H7 (cell line): ENCODE results near the gene RMDN2. TPM values are rescaled to one million over a fixed set of nuclear protein-coding genes. Genes with fewer than 3 reads are reported as not detected.

Experiments
- DNase-seq: peaks from one replicate; pipeline ENCODE4 v3.0.0; 2012
- H3K27me3 ChIP-seq: 2 replicates; pipeline ENCODE4 v1.6.0; 2011; ENCODE audit warnings: mild to moderate bottlenecking, low read length; ENCODE audit not compliant: control insufficient read depth, insufficient read depth
- H3K36me3 ChIP-seq: replicated peaks from 2 replicates; pipeline ENCODE4 v1.5.1; 2011; ENCODE audit warnings: low read length; ENCODE audit not compliant: control insufficient read depth, insufficient read depth
- H3K4me3 ChIP-seq: 2 replicates; pipeline ENCODE4 v1.5.1; 2011; ENCODE audit warnings: low read depth, mild to moderate bottlenecking, control low read depth, low read length, moderate library complexity; ENCODE audit not compliant: insufficient read depth
- total RNA-seq: library from RNA; depleted of rRNA; stranded (reverse); fragments of >200 nt; shearing (Covaris generic); gene quantifications from 2 replicates; pipeline ENCODE4 v1.2.3, GENCODE V29; 2014

The RMDN2 gene
- total RNA-seq, 1 experiment from 2014 or later: 1.8 TPM

DNA sequence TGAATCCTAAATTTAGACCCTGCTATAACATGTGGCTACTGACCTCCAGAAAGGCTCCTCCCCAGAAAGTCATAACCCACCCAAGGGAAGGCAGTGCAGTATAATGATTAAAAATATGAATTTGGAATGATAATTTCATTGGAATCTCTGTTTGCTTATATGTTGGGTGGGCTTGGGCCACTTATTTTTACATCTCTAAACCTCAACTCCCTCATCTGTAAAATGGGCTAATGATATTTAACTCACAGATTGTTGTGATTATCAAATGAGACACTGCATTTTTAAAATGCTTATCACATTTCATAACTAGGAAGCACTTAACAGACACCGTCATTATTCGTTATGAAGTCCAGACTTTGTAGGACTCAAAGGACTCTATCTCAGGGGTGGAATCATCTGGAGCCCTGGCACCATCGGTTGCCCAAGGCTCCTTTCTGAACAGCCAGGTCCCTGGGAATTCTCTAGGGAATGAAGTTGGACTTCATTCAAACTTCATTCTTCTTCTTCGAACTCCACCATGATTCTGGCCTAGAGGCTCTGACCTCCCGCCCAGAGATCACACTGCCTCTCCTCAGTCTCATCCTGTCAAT, 33.1 kb upstream of the RMDN2 start:
- DNase-seq: no peak
- no peaks in the 10 kb centered on the region for H3K27me3 ChIP-seq
- no peaks in the 10 kb centered on the region for H3K36me3 ChIP-seq
- H3K4me3 ChIP-seq: no peak overlapping the region

DNA sequence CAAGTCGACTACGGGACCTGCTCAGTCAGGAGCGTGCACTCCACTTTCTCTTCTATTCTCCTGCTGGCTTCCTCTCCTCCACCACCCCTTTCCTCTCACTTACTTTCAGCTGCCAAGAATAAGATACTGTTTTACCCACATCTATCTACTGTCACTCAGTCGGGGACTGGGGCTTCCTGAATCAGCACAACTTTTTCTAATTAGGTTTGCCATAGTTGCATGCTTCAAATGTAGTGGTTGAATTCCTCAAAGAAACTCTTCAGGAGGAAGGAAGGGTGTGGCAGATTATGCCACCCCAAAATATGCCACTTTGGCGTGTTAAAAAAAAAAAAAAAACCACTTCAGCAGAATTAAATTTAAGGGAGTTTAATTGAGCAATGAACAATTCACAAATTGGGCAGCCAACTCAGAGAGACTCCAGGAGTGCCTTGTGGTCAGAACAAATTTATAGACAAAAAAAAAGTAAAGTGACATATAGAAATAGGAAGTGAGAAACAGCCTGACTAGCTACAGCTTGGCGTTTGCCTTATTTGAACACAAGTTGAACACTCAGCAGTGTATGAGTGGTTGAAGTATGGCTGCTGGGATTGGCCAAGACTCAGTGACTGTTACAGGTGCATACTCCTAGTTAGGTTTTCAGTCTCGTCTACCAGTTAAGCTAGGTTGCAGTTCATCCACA, 32.5 kb upstream of the RMDN2 start:
- Histone ChIP-seq H3K4me3 (no peak overlapping the region), H3K27me3 (no peaks in the 10 kb centered on the region), H3K36me3 (no peaks in the 10 kb centered on the region)
- no peak for DNase-seq

DNA sequence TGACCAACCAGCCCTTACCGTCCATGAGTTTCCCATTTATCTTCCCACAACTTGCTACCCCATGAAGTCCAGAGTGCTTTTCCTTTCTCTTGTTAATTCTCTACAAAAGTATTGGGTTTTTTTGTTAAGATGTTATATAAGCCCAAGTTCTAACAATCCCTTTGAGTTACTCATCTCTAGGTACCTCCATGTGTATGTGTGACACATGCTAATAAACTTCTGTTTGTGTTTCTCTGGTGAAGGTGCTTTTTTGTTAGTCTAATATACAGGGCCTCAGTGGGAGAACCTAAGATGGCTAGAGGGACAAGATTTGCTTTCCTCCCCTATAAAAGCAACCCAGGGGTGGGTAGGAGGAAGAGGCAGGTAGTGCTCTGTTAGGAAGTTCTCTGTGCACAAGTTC, 31.8 kb upstream of the RMDN2 start:
- no peak for DNase-seq
- no peak overlapping the region for H3K4me3 ChIP-seq
- H3K27me3 ChIP-seq: no peaks in the 10 kb centered on the region
- no peaks in the 10 kb centered on the region for H3K36me3 ChIP-seq

DNA sequence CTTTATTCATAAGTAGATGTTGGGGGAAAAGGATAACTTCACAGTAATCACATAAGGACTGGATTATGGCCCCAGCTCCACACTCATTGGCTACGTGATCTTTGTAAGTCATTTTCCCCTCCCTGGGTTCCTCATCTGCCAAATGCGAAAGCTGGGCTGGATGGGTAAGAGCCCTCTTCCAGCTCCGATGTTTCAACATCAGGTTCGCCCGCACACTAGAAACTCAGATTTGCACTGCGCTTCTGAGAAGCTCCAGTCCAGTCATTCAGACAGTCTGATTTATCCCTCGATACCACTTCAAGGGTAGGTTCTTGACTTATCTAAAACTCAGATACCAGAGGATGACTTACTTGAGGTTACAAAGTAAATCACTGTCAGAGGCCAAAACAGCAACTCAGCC, 31.0 kb upstream of the RMDN2 start:
- no peak for DNase-seq
- H3K4me3 ChIP-seq: no peak overlapping the region
- no peaks in the 10 kb centered on the region for H3K27me3 ChIP-seq
- H3K36me3 ChIP-seq: no peaks in the 10 kb centered on the region

DNA sequence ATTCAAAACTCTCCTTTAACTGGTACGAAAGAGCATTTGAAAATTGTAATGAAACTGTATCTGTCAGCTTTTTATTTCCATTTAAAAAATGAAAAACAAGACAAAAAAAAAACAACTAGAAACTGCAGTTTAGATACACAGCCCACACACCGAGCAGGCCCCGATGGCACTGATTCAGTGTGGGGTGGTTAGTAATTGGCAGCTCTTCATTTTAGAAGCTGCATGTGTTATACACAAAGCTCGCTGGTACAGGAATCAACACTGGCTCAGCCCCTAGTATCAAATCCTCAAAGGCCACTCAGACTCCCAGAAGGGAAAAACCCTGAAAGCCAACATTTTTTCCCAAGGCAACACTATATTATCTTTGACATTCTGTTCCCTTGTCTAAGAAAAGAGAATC, 30.5 kb upstream of the RMDN2 start:
- Histone ChIP-seq H3K27me3 (no peaks in the 10 kb centered on the region), H3K4me3 (no peak overlapping the region), H3K36me3 (no peaks in the 10 kb centered on the region)
- DNase-seq: no peak

DNA sequence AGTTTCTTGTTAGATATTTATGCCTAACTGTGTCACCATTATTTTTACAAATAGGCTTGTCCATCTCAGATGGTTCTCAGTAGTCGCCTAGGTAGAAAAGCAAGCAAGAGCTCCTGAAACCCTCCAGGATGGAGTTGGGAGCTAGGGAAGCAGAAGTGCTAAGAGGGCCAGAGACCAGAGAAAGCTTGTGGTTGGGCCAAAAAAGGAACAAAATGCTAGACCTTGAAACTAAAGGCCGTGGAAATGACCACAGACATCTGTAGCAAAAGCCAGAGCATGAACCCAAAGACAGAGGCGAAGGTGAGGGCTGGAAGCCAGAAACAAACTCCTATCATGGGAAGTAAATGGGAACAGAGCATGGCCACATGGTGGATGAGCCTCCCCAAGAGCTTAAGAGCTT, 29.9 kb upstream of the RMDN2 start:
- no peak for DNase-seq
- no peaks in the 10 kb centered on the region for H3K27me3 ChIP-seq
- H3K4me3 ChIP-seq: no peak overlapping the region
- H3K36me3 ChIP-seq: no peaks in the 10 kb centered on the region

DNA sequence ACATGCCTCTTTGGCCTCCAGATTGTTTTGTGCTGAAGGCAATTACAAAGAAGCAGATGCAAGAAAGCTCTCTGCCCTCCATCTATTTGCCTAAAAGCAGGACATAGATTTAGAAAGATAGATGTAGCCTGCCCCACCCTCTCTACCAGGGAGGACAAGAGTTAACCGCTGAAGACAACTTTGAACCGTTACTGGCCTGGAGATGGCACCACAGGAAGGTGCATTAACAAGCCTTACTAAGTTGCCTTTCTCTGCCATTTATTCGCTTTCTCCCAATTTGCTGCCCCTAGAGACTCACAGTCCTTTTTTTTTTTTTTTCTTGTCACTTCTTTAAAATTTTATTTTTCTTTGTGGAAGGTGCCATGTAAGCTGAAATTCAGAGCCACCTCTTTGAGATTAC, 28.8 kb upstream of the RMDN2 start:
- H3K4me3 ChIP-seq: no peak overlapping the region
- DNase-seq: peak; percentile 38
- H3K36me3 ChIP-seq: no peaks in the 10 kb centered on the region
- H3K27me3 ChIP-seq: no peaks in the 10 kb centered on the region

DNA sequence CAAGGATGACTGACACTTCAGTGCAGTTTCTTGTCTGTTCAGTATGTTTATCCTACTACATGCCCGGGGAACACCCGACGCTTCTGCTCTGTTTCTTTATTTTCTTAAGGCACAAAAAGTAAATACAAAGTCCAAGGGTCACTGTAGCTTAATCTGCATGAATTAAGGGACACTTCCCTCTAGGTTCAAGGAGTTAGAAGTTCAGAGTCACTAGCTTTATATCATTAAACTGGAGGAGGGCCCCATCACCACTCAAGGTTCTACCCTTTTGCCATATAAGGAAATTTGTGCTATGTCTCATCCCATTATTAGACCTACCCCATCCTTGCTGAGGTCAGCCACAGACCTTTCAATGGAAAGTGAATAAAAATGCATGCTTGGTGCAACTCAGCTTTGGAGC, 27.6 kb upstream of the RMDN2 start:
- Histone ChIP-seq H3K27me3 (no peaks in the 10 kb centered on the region), H3K4me3 (no peak overlapping the region), H3K36me3 (no peaks in the 10 kb centered on the region)
- DNase-seq: no peak

DNA sequence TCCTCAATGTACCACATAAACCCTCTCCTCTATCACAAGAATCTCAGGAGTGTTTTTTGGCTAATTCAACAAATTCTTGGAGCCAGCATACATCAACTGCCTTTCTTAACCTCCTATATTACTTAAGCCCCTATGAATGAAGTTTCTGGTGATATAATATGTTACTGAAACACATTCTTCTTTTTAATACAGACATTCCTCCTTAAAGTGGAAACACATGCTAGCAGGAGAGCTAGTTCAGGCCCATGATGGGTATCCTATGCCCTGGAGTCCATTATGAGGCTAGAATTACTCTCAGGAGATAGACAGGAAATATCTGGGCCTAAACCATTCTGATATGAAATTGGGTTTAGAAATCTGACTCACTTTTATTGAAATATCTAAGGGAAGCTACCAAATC, 26.6 kb upstream of the RMDN2 start:
- H3K36me3 ChIP-seq: no peaks in the 10 kb centered on the region
- no peaks in the 10 kb centered on the region for H3K27me3 ChIP-seq
- H3K4me3 ChIP-seq: no peak overlapping the region
- DNase-seq: no peak

DNA sequence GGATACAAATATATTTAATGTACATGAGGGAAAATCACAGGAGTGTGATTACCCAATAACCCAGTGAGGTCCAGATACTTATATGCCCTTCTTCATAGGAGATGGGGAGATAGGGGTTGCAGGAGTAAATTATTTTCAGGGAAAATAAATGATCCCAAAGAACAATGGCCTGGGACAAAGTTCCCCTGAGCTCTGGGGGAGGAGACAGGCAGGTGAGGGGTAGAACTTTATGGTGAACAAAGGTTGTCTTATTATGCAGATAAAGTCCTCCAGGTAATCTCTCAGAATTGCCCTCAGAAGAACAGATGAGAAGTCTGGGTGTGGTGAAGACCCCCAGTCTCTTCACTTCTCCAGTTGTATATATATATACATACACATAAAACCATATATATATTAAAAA, 22.1 kb upstream of the RMDN2 start:
- DNase-seq: no peak
- H3K27me3 ChIP-seq: no peaks in the 10 kb centered on the region

DNA sequence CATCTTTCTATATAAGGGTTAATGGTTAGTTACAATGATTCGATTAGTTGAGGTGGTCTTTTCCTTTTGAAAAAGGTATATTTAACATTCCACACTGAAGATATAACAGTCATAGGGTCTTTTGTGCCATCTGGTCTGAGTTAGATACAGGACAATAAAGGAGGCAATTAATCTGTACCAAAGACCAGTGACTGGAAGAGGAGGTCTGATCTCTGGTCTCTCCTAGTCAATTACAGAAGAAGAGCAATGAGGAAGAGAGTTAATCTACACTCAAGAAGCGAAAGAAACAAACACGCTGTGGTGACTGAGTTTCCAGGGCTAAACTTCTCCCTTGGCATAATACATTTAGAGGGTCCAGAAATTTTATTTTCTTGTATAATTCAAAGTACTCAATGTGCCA, 20.7 kb upstream of the RMDN2 start:
- no peak for DNase-seq
- no peaks in the 10 kb centered on the region for H3K27me3 ChIP-seq
- no peaks in the 10 kb centered on the region for H3K36me3 ChIP-seq
- H3K4me3 ChIP-seq: no peak overlapping the region

More for the DNA sequence above, 22.1 kb upstream of the RMDN2 start:
- H3K36me3 ChIP-seq: no peaks in the 10 kb centered on the region
- H3K4me3 ChIP-seq: no peak overlapping the region

DNA sequence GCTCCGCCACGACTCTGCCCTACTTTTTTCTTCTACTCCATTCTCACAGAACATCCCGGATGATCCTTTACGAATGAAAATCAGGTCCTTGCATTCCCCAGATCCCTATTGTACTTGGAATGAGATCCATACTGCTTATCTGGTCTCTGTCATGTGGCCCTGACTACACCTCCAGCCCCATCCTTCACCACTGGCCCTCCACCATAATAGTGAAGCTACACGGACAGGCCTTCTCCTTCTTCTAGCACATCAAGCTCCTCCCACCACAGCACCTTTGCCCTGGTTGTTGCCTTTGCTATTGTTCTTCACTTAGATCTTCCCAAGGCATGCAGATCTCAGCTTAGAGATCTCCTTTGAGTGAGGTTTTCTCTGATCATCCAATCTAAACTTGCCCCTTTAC, 20.1 kb upstream of the RMDN2 start:
- Histone ChIP-seq H3K36me3 (no peaks in the 10 kb centered on the region), H3K4me3 (no peak overlapping the region), H3K27me3 (no peaks in the 10 kb centered on the region)
- DNase-seq: no peak

DNA sequence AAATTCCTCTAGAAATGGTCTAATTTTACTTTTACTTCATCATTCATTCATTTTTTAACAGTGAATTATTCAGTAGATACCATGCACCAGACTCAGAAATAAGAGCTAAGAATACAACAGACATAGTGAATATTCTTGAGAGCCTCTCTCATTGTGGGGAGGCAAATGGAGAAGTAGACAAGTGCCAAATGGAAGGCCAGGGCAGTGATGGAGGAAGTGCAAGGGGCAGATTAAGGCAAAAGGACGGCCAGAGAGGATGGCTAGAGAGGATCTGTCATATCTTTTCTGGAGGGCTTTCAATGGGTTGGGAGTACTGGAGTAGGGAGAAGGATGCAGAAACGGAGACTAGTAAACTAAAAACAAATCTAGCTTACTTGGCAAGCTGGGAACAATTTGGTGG, 19.0 kb upstream of the RMDN2 start:
- H3K4me3 ChIP-seq: no peak overlapping the region
- no peak for DNase-seq
- no peaks in the 10 kb centered on the region for H3K27me3 ChIP-seq
- no peaks in the 10 kb centered on the region for H3K36me3 ChIP-seq

DNA sequence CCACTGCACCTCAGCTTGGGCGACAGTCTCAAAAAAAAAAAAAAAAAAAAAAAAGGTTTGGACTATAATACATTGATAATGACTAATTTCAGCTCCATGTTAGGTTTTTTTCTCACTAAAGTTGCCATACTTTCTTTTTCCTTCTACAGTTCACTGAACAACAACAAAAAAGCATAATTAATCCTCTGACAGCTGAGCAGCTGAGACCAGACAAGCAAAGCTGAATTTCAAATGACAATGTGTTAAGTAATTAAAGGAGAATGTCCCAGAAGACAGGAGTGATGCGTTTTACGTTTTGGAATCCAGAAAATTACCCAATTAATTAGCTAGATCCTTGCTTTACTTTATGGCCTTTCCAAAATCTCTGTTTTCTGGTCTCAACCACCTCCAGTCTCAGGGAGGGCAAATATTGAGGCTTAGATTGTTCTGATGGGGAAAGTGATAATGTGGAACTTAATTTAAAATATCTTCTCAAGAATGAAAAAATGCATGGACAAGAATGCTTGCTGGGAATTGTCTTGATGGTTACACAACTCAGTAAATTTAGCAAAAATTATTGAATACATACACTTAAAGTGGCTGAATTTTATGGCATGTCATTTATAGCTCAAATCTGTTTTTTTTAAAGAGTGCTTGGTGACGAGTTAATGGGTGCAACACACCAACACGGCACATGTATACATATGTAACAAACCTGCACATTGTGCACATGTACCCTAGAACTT, 17.4 kb upstream of the RMDN2 start:
- DNase-seq: no peak
- Histone ChIP-seq H3K27me3 (no peaks in the 10 kb centered on the region), H3K36me3 (no peaks in the 10 kb centered on the region), H3K4me3 (no peak overlapping the region)

DNA sequence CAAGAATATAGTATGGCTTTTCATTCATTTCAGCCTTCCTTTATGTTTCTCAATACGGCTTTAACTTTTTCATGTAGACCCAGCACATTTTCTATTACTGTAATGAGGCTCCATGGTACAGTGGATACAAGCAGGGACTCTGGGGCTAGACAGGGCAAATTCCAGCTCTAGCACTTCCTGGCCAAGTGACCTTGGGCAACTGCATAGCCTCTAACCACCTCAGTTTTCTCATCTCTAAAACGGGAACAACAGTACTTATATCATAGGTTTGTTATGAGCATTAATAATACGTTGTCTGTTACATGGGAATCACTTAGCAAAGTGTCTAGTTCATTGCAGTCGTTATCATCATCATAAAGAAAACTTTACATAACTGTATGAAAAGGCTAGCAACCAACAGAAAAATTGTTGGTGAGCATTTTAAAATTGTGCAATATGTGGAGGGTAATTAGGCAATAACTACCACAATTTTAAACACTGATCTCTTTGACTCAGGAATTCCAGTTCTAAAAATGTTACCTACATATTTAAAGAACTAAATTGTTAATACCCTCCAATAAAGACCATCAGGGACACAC, 13.7 kb upstream of the RMDN2 start:
- H3K36me3 ChIP-seq: no peaks in the 10 kb centered on the region
- DNase-seq: no peak
- H3K27me3 ChIP-seq: no peaks in the 10 kb centered on the region
- H3K4me3 ChIP-seq: no peak overlapping the region
